Smooth muscle cell (in vitro differentiated cells): ENCODE results near the gene C3AR1. TPM values are rescaled to one million over a fixed set of nuclear protein-coding genes. Genes with fewer than 3 reads are reported as not detected.

Experiments
- DNase-seq: peaks from one replicate; lab custom pipeline; 2025; ENCODE audit not compliant: unreplicated experiment; lab: John Stamatoyannopoulos, UW
- H2AFZ ChIP-seq: fragments of 200-600 bp; sonication (generic); 2 replicates; pipeline ENCODE4 v1.6.0; 2016; ENCODE audit warnings: antibody characterized with exemption, low read depth, mild to moderate bottlenecking
- H3F3A ChIP-seq: fragments of 200-600 bp; sonication (generic); 2 replicates; pipeline ENCODE4 v1.6.0; 2017; ENCODE audit warnings: antibody characterized with exemption, low read depth
- H3K27ac ChIP-seq: fragments of 200-600 bp; sonication (generic); 2 replicates; pipeline ENCODE4 v1.5.1; 2016; ENCODE audit warnings: low read depth, mild to moderate bottlenecking
- H3K27me3 ChIP-seq: fragments of 200-600 bp; sonication (generic); 2 replicates; pipeline ENCODE4 v1.6.1; 2016; ENCODE audit warnings: low read depth, mild to moderate bottlenecking
- H3K36me3 ChIP-seq: fragments of 200-600 bp; sonication (generic); 2 replicates; pipeline ENCODE4 v1.5.1; 2016; ENCODE audit warnings: low read depth
- H3K4me1 ChIP-seq: fragments of 200-600 bp; sonication (generic); 2 replicates; pipeline ENCODE4 v1.5.1; 2016; ENCODE audit warnings: low read depth
- H3K4me2 ChIP-seq: fragments of 200-600 bp; sonication (generic); 2 replicates; pipeline ENCODE4 v1.6.0; 2016; ENCODE audit warnings: mild to moderate bottlenecking
- H3K4me3 ChIP-seq: fragments of 200-600 bp; sonication (generic); 2 replicates; pipeline ENCODE4 v1.5.1; 2016; ENCODE audit warnings: mild to moderate bottlenecking
- H3K79me2 ChIP-seq: fragments of 200-600 bp; sonication (generic); 2 replicates; pipeline ENCODE4 v1.6.0; 2016; ENCODE audit warnings: low read depth, mild to moderate bottlenecking
- H3K9ac ChIP-seq: fragments of 200-600 bp; sonication (generic); 2 replicates; pipeline ENCODE4 v1.6.0; 2016; ENCODE audit warnings: low read depth
- H3K9me3 ChIP-seq: fragments of 200-600 bp; sonication (generic); replicated peaks from 2 replicates; pipeline ENCODE4 v1.5.1; 2016; ENCODE audit warnings: low read depth
- H4K20me1 ChIP-seq: fragments of 200-600 bp; sonication (generic); 2 replicates; pipeline ENCODE4 v1.6.0; 2016; ENCODE audit warnings: low read depth
- WGBS: methylation state at CpG from one replicate; pipeline ENCODE4 v1.1.7; 2016; ENCODE audit warnings: low lambda C conversion rate; 5-methylcytosine and 5-hydroxymethylcytosine counted together
- polyA plus RNA-seq: library from polyadenylated mRNA; unstranded; fragments of >200 nt; fragmentation: Nextera tagmentation; extraction: Ambion mirVana; gene quantifications from 2 replicates; pipeline ENCODE4 v1.2.1, GENCODE V29; 2016
- total RNA-seq: library from RNA; depleted of rRNA; stranded (reverse); fragments of >200 nt; gene quantifications from 2 replicates; pipeline ENCODE4 v1.2.3, GENCODE V29; 2014
- TF ChIP-seq, protein P1 (sequence below): fragments of 200-600 bp; sonication (generic); IDR thresholded peaks from 2 replicates; pipeline ENCODE4 v1.5.1; 2017; ENCODE audit warnings: borderline replicate concordance, mild to moderate bottlenecking, antibody characterized with exemption; ENCODE audit not compliant: insufficient read depth, poor library complexity, severe bottlenecking

The C3AR1 gene
- total and polyA plus RNA-seq, 2 experiments from 2014 or later = 3.0 to 3.2 TPM

DNA sequence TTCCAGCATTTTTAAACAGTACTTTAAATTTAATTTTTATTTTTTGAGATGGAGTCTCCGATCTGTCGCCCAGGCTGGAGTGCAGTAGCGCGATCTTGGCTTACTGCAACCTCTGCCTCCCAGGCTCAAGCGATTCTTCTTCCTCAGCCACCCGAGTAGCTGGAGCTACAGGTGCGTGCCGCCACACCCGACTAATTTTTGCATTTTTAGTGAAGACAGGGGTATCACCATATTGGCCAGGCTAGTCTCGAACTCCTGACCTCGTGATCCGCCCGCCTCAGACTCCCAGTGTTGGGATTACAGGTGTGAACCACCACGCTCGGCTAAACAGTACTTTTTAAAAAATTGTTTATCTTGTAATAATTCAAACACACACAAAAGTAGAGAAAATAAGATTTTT, 37.9 kb downstream of the C3AR1 start:
- no peak overlapping the region for H3K4me2 ChIP-seq
- no peak overlapping the region for H3K9ac ChIP-seq
- H3K79me2 ChIP-seq = peaks cover 4% of the 10 kb centered on the region
- no peak overlapping the region for H3K4me3 ChIP-seq
- H3F3A ChIP-seq = peaks cover 7% of the 10 kb centered on the region
- no peaks in the 10 kb centered on the region for H3K9me3 ChIP-seq
- H3K27ac ChIP-seq = no peak overlapping the region
- no peaks in the 10 kb centered on the region for H3K36me3 ChIP-seq
- peaks cover 9% of the 10 kb centered on the region for H3K4me1 ChIP-seq
- no peaks in the 10 kb centered on the region for H4K20me1 ChIP-seq
- no peak overlapping the region for H2AFZ ChIP-seq
- TF ChIP-seq, protein P1, sequence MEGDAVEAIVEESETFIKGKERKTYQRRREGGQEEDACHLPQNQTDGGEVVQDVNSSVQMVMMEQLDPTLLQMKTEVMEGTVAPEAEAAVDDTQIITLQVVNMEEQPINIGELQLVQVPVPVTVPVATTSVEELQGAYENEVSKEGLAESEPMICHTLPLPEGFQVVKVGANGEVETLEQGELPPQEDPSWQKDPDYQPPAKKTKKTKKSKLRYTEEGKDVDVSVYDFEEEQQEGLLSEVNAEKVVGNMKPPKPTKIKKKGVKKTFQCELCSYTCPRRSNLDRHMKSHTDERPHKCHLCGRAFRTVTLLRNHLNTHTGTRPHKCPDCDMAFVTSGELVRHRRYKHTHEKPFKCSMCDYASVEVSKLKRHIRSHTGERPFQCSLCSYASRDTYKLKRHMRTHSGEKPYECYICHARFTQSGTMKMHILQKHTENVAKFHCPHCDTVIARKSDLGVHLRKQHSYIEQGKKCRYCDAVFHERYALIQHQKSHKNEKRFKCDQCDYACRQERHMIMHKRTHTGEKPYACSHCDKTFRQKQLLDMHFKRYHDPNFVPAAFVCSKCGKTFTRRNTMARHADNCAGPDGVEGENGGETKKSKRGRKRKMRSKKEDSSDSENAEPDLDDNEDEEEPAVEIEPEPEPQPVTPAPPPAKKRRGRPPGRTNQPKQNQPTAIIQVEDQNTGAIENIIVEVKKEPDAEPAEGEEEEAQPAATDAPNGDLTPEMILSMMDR = no peak
- DNase-seq = no peak
- WGBS = 97% methylated on average over 15 of the region's 15 CpGs
- H3K27me3 ChIP-seq = no peaks in the 10 kb centered on the region

DNA sequence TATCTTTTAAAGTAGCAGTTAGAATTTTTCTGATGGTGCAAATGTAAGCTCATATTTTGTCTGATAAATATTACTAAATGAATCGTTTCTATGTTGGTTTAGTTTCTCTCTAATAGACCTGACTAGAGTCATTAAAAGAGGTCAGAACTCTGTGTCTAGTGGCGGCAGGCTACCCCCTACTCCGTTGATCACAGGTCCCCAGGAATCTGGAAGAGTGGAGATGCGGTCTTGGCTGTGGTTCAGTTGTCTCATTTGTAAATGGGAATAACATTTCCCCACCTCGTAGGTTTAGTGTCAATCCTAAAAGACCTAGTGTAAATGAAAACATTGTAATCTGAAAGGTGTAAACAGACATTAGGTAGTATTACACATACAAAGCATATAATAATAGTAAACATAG, 38.3 kb downstream of the C3AR1 start:
- no peak overlapping the region for H3K9ac ChIP-seq
- WGBS = 70% methylated on average over 5 of the region's 5 CpGs
- H3K36me3 ChIP-seq = no peaks in the 10 kb centered on the region
- peak overlapping the region; percentile 99 for H3K27ac ChIP-seq
- TF ChIP-seq, protein P1 = no peak
- H3K4me1 ChIP-seq = peaks cover 9% of the 10 kb centered on the region
- peaks cover 7% of the 10 kb centered on the region for H3F3A ChIP-seq
- H3K9me3 ChIP-seq = no peaks in the 10 kb centered on the region
- peak overlapping the region; percentile 70 for H2AFZ ChIP-seq
- peak overlapping the region; percentile 62 for H3K4me3 ChIP-seq
- H3K4me2 ChIP-seq = peak overlapping the region; percentile 90
- no peaks in the 10 kb centered on the region for H3K79me2 ChIP-seq
- H3K27me3 ChIP-seq = no peaks in the 10 kb centered on the region
- H4K20me1 ChIP-seq = no peaks in the 10 kb centered on the region
- no peak for DNase-seq

DNA sequence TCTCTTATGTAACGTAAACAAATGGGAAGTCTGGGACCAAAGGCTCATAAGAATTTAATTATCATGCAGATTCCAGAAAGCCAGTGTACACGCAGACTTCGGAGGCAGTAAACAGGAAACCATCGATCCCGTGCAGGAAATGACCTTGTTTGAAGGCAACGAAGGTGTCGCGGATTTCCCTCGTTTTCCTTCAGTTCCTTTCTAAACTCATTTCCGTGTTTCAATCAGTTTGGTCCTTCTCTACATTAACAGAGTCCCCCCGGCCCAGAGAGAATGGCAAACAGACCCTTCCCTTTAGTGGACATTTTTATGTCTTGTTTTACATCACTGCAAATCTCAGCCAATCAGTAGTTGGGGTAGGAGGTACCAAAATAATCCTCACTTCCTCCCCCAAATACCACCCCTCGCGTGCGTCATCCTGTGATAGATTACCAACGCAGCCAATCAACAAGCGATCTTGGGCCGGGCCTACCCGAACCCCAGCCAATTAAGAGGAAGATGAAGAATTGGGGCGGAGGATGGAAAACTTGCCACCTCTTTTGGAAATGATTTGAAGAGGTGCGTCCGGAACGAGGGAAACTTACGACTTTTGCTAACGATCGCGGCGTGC, 39.8 kb downstream of the C3AR1 start:
- WGBS = under 1% methylated on average over 27 of the region's 27 CpGs

More for the DNA sequence above, 39.8 kb downstream of the C3AR1 start:
- Histone ChIP-seq H3F3A (peaks cover 3% of the 10 kb centered on the region), H3K9me3 (no peaks in the 10 kb centered on the region), H3K79me2 (no peaks in the 10 kb centered on the region), H3K27me3 (no peaks in the 10 kb centered on the region), H3K36me3 (no peaks in the 10 kb centered on the region), H3K9ac (peak overlapping the region; percentile 97), H2AFZ (peak overlapping the region; percentile 88), H4K20me1 (no peaks in the 10 kb centered on the region), H3K27ac (peak overlapping the region; percentile 99), H3K4me3 (peak overlapping the region; percentile 62), H3K4me2 (peak overlapping the region; percentile 90), H3K4me1 (peaks cover 4% of the 10 kb centered on the region)
- TF ChIP-seq, protein P1 = no peak
- DNase-seq = peak; percentile 74
